ENCODE data around the gene SLC27A2.
"Not testable (repeated sequence)": the region's sequence is repeated elsewhere in the genome, so short reads cannot be mapped to it uniquely, and the experiment has no call there.

The SLC27A2 gene

DNA sequence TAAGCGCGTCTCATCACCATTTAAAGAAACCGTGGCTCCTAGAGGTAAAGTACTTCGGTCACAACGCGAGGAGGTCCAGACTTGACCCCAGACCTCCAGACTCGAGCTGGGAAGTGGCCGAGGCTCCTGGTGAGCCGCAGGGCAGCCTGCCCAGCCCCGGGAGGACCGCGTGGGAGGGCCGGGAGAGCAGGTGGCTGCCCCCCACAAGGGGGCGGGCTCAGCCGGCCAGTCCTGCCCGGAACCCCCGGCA, at the start of gene SLC27A2:
TSS of gene SLC27A2 (plus strand) at position 228 of the 250 bp plus-strand sequence. CDS start 232 bp downstream, outside the sequence.
- DNase-seq (ENCODE audit: low spot score), result no peak

DNA sequence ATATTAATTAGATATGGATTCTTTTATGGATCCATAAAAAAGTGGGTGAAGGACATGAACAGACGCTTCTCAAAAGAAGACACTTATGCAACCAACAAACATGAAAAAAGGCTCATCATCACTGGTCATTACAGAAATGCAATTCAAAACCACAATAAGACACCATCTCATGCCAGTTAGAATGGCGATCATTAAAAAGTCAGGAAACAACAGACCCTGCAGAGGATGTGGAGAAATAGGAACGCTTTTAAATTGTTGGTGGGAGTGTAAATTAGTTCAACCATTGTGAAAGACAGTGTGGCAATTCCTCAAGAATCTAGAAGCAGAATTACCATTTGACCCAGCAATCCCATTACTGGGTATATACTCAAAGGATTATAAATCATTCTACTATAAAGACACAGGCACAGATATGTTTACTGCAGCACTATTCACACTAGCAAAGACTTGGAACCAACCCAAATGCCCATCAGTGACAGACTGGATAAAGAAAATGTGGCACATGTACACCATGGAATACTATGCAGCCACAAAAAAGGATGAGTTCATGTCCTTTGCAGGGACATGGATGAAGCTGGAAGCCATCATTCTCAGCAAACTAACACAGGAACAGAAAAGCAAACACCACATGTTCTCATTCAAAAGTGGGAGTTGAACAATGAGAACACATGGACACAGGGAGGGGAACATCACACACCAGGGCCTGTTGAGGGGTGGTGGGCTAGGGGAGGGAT, 49.6 kb upstream of the SLC27A2 start:
- DNase-seq (ENCODE audit: low spot score), result not testable (repeated sequence)

DNA sequence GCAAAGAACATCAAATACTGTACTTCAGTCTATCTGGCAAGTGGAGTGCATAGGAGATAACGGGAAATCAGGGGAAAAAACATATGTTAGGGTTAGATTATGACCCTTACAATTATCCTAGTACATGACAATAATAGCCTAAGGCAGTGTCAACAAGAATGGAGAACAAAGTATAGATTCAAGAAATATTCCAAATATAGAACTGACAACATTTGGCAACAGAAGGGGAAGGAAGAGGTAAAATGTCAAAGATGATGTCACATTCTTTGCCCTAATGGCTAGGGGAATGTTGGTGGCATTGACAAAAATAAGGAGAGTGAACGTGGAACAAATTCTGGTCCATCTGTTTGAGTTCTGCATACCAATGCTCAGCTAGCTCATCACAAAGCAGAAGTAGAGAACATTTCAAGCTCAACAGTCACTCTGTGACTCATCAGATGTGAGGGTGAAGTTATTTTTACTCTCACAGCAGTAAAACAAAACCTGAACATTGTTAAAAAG, 47.4 kb upstream of the SLC27A2 start:
- DNase-seq (ENCODE audit: low spot score), result no peak

DNA sequence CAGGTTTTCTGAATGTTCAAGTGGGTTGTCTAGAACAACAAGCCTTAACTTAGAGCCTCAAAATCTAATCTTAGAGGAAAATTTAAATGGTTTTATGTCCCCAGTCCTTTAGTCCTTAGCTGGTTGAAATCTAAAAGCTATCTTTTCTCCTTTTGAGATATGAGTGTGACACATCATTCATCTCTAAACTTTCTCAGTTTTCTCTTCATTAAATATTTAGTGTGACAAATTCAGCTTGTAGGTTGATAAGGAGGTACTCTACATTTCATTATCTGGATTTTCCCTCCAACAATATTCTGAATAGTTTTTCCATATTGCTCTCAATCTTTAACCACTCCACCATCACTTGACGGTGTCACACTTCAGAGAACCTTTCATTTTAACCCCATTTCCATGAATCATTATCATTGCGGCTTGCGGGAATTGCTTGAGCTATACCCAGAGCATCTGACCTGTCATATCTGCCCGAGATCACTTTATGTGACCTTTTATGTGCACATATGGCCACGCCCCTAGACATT, 46.9 kb upstream of the SLC27A2 start:
- DNase-seq (ENCODE audit: low spot score), result no peak

DNA sequence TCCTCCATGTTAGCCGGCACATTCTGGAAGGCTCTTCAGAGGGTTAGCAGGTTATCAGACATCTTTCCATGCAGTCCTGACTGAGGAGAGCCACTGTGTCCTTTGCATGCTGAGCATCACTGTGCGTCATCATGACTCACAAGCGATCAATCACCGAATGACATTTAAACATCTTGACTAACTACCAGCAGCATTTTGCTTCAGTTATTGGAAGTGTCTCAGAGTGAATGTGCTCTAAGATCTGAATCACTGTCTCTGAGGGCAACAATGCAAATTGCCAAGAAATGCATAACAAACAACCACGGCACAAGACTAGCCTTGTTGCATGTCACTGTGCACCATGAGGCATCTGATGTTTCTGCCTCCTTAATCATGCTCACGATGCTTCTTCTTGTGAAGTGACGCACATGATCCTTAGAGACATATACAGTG, 44.6 kb upstream of the SLC27A2 start:
- DNase-seq (ENCODE audit: low spot score), result no peak

DNA sequence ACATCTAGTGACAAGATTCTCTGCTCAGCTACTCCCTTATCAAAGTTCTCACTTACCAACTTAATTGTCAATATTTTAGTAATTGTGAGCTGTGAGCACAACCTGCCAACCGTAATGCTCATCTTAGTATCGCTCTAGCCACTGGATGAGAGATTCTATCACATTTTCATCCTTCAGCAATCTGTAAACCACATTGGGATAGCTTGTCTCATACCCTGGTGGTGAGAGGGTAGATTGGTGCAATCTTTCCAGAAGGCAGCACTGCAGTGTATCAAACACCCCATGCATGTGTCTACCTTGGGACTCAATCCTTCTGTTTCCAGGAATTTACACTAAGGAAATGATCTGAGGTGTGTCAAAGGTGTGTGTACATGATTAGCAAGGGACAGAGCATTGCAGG, 44.1 kb upstream of the SLC27A2 start:
- no peak for DNase-seq (ENCODE audit: low spot score)

DNA sequence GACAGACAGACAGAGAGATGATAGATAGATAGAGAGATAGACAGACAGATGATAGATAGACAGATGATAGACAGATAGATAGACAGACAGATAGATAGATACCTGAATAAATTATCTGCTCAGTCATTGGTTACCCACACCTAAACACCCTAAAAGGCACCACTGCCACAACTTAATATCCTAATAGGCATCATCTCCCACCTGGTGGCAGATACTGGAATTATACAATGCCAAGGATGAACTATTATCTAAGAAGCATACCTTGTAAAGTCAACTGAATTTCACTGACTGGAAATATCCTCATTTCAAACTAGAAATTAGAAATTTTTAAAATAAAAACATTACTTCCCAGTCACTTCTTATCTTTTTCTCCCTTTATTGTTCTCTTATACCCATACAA, 43.6 kb upstream of the SLC27A2 start:
- no peak for DNase-seq (ENCODE audit: low spot score)

DNA sequence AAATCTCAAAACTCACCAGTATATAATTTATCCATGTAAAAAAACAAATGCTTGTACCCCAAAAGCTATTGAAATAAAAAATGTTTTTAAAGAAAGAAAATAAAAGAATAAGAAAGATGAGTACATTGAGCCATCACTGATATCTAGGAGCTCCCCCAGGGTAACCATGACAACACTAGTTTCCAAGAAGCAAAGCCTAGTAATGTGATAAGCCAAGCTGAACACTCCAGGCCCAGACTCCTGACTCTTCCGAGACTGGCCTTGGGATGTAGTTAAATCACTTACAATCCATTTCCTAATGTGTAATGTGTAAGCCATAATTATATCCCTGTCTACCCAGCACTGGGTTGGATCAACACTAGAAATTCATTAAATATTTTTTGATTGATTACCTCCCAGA, 41.9 kb upstream of the SLC27A2 start:
- no peak for DNase-seq (ENCODE audit: low spot score)

DNA sequence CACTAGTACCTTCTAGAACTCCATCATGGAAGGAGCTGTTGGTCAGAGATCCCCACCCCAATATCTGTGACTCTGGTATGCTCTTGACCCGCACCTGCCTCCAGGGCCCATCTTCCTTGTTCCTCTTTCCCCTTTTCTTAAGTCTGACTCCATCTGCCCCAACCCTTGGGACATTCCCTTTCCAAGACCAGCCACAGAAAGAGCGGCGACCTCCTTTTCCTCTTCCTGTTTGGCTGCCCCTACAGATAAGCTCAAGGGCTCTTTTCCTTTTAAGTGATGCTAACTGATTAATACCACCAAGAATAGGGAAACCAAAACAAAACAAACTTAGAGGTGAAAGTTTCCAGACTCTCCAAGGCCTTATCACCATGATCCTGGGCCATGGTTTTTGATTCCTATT, 41.0 kb upstream of the SLC27A2 start:
- no peak for DNase-seq (ENCODE audit: low spot score)

DNA sequence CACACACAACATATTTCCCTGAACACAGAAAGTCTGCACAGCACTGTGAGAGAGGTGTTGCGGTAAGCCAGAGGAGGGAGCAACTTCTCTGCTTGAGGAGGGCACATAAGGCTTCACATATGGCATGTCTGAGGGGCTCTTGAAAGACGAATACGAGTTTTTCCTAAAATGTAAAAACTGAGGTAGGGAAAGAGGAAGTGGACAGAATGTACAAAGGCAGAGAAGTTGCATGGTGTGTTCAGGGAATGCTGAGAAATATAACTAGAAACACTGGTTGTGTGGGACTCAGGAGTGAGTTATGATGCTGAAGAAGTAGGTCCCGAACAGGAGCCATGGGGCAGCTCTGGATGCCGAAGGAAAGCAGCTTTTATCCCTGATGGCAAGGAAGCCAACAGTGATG, 40.1 kb upstream of the SLC27A2 start:
- DNase-seq (ENCODE audit: low spot score), result no peak

DNA sequence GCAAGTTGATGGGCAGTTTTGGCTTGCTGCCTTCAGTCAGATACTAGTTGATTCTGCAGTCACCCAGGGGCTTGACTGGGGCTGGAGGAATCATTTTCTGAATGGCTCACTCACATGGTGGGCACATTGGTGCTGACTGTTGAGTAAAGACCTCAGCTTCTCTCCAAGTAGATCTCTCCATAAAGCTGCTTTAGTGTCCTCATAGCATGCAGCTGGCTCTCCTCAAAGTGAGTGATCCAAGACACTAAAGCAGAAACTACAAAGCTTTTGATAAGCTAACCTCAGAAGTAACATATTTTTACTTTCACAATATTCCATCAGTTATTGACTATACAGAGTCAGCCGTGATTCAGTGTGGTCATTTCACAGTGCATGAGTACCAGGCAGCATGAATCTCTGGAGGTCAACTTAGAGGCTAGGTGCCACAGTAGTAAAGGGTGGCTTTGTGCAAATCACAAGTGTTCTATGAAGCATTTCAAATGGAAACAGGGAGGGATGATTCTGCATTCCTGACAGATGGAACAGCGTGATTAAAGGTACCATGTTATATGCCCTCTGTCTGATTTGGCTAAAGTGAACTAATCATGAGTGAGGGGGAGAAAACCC, 38.6 kb upstream of the SLC27A2 start:
- no peak for DNase-seq (ENCODE audit: low spot score)

DNA sequence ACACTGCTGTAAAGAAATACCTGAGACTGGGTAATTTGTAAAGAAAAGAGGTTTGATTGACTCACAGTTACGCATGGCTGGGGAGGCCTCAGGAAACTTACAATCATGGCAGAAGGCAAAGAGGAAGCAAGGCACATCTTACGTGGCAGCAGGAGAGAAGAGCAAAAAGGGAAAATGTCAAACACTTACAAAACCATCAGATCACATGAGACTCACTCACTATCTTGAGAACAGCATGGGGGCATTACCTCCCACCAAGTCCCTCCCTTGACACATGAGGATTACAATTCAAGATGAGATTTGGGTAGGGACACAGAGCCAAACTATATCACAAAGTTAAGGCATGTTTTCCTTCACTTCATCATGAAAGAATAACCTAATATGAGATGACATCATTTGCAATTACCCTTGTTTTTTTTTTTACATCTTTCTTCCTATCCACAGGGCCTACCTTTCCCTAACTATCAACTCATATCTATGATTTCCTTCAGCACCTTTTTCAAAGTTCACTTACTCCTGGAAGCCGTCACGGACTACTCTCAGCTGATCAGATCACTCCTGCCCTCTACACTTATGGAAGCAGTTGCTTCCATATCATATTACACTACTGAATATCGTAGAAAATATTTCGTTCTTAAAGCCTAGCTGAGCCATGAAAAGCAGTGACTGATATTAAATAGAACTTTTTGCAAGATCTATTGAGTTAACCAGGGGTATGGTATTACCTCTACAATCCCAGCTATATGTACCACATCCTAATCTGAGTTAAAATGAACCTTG, 37.5 kb upstream of the SLC27A2 start:
- no peak for DNase-seq (ENCODE audit: low spot score)

DNA sequence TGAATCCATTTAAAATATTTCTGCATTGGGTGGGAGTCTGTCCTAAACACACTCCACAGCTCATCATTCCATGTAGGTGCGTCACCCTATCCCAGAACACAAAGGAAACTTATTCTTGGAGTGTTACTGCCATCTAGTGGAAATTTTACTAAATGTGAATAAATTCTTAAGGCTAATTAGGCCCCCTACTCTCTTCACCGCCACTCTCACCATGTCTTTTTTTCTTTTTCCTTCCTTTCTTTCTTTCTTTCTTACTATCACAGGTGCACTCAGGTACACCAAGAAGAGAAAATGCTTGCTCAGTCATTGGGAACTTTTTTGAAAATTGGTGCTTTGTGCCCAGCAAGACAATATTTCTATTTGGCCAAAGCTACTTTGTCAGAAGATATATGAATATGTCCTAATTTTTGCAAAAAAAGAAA, 36.5 kb upstream of the SLC27A2 start:
- no peak for DNase-seq (ENCODE audit: low spot score)

DNA sequence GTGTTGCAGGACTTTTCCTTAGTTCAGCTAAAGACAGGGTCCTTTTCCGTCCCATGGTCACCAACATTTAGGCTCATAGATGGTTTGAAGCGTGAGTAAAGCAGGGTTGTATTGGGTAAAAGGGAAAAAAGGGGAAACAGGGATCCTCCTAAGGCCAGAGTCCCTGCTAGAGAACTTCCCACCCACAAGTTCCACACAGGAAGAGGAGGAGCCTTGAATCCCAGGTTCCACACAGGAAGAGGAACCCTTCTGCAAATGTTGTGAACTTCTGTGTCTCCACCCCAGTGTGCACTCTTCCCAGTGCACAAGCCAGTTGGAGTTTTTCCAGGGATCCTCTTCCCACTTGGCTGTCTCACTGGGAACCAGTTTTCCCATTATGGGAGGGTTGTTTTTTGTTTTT, 35.4 kb upstream of the SLC27A2 start:
- DNase-seq (ENCODE audit: low spot score), result no peak

DNA sequence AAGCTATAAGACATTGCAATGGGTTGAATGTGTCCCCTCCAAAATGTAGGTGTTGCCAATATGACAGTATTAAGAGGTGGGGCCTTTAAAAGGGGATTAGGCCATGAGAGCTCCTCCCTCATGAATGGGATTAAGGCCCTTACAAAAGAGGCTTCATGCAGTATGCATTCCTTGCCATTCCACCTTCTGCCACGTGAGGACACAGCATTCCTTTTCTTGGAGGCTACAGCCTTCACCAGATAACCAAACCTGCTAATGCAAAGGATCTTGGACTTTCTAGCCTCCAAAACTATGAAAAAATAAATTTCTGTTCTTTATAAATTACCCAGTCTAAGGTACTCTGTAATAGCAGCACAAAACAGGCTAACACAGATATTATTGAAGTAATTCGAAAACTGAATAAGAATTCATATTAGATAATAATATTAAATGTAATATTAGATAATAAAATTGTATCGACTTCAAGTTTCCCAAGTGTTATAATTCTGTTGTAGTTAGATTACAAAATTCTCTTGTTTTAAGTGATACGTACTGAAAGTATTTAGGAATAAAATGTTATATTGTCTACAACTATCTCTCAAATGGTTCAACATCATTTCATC, 33.5 kb upstream of the SLC27A2 start:
- no peak for DNase-seq (ENCODE audit: low spot score)

DNA sequence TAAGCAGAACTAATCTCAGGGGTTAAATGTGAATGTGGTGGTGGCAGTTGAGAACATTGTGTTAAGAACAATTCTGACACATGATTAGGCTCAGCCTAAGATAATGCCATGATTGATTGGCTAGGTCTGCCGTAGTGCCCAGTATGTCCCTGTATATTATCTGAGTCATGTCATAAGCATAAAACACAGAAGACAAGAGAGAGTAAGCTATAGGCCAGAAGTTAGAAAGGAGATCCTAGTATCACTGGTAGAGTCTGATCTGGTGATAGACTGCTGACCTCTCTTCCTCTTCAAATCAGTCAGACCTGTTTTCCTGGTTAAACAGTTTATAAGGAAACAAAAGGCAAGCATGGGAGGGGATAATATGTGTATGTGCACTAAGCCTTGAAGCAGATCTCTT, 32.9 kb upstream of the SLC27A2 start:
- DNase-seq (ENCODE audit: low spot score), result no peak

DNA sequence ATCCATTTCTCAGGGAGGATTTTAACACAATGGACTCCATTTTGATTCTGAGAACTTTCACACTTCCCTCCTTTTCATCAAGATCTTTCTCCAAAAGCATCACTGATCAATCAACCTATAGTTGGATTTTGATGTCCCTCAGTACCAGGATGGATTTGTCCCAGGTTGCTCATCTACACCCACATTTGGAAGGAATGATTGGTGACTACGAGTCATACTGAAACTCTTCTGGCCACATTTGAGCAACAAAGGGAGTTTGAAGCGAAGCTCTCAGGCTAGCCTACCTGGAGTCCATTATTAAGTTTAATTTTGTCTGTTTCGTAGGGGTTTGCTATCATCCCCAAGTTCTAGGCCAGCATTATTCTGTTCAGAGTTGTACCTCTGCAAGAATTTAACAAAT, 31.6 kb upstream of the SLC27A2 start:
- no peak for DNase-seq (ENCODE audit: low spot score)

DNA sequence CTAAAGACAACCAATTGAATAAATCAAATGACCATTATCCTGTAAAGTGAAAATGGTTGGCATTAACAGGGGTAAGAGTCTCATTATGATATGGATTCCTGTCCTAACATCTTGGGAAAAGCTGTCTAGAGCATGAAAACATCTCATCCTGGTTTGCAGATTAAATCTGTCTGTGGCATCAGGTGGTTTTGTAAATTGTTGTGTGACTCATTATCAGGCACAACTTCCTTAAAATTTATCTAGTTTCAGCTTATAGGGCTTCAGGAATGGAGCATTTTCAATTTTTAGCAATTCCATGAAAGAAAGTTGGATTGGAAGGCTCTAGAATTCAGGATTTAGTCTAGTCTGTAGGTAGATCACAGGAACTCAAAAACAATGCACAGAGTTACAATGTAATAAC, 31.1 kb upstream of the SLC27A2 start:
- no peak for DNase-seq (ENCODE audit: low spot score)

DNA sequence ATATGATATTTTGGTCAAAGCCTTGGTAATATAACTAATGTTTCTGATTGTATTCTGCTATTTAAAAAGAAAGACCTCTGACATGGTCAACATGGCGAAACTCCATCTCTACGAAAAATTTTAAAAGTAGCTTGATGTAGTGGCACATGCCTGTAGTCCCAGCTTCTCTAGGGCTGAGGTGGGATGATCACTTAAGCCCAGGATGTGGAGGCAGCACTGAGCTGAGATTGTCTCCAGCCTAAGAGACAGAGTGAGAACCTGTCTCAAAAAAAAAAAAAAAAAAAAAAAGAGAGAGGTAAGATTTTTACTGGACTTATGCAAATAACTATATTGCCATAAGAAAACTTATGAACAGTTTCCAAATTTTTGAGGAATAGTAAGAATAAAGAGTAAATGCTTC, 30.5 kb upstream of the SLC27A2 start:
- DNase-seq (ENCODE audit: low spot score), result no peak

DNA sequence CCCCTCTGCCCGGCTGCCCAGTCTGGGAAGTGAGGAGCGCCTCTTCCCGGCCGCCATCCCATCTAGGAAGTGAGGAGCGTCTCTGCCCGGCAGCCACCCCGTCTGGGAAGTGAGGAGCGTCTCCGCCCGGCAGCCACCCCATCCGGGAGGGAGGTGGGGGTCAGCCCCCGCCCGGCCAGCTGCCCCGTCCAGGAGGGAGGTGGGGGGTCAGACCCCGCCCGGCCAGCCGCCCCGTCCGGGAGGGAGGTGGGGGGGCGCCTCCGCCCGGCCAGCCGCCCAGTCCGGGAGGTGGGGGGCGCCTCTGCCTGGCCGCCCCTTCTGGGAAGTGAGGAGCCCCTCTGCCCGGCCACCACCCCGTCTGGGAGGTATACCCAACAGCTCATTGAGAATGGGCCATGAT, 23.8 kb upstream of the SLC27A2 start:
- not testable (repeated sequence) for DNase-seq (ENCODE audit: low spot score)

DNA sequence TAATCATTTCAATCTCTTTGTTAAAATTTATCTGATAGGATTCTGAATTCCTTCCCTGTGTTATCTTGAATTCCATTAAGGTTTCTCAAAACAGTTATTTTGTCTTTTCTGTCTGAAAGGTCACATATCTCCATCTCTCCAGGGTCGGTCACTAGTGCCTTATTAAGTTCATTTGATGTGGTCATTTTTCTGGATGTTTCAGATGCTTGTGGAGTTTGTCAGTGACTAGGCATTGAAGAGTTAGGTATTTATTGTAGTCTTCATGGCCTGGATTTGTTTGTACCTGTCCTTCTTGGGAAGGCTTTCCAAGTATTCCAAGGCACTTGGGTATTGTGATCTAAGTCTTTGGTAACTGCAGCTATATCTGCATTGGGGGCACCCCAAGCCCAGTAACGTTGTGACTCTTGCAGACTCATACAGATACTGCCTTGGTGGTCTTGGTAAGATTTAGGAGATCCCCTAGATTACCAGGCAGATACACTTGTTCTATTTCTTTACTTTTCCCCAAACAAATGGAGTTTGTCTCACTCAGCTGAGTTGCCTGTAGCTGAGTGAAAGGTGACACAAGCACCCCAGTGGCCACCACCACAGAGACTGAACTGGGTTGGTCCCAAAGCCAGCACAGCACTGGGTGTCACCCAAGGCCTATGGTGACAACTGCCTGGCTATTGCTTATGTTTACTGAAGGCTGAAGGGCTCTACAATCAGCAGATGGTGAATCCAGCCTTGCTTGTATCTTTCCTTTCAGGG, 18.9 kb upstream of the SLC27A2 start:
- DNase-seq (ENCODE audit: low spot score), result no peak

All from left forelimb (tissue), 1 donor.